Nucleus accumbens (tissue), 56 donors: ENCODE data around the gene SMKR1.
"Not testable (repeated sequence)": the region's sequence is repeated elsewhere in the genome, so short reads cannot be mapped to it uniquely, and the experiment has no call there.

Experiments used
- DNase-seq, 56 donors: peaks; one replicate each; lab custom pipeline; 2025; lab: John Stamatoyannopoulos, UW

Gene SMKR1

DNA sequence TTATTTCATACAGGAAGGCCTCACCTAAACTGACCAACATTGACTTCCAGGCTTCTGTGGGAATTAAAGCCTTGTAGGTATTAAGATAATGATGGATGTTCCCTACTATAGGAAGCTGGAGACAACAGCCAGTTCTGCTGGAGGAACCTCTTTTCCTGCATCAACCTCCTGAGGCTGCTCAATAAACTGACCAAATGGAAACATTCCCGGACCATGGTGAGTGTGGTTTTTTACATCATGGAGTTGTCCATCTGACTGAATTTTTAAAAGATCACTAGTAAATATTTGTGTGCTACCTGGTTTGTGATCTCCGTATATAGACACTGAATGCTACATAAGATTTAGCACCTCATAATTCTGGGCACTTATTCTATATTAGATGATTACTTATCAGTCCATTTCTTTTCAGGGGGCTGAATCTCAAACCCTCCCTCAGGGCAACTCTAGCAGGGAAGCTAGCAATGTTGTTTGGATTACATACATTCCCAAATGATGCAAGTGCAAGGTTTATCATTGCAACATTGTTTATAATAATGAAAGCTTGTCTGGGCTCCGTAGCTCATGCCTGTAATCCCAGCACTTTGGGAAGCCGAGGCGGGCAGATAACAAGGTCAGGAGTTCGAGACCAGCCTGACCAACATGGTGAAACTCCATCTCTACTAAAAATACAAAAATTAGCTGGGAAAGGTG lies 21.5 kb upstream of the SMKR1 start:
- DNase-seq, result no peak

- DNase-seq, result not testable (repeated sequence)
Measured at GRCh38 chr7:129481376-129481775, 21.0 kb upstream of the SMKR1 start.

DNA sequence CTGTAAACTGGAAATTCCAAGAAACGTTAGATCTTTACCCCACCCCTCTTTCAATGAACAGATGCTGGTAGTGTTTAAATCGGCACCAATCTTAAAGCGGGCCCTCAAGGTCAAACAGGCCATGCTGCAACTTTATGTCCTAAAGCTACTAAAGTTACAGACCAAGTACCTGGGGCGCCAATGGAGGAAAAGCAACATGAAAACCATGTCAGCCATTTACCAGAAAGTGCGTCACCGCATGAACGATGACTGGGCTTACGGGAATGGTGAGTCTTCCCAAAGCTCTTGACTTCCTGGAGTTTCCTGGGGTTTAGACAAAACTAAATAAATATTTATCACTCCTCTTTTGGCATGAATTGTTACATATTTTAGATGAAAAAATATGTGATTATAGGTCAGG lies 19.6 kb upstream of the SMKR1 start:
- DNase-seq, result no peak

GRCh38 chr7:129489491-129489890 lies 12.8 kb upstream of the SMKR1 start:
- no peak for DNase-seq

GRCh38 chr7:129492391-129492790 lies 9.9 kb upstream of the SMKR1 start:
- DNase-seq, result no peak

DNA sequence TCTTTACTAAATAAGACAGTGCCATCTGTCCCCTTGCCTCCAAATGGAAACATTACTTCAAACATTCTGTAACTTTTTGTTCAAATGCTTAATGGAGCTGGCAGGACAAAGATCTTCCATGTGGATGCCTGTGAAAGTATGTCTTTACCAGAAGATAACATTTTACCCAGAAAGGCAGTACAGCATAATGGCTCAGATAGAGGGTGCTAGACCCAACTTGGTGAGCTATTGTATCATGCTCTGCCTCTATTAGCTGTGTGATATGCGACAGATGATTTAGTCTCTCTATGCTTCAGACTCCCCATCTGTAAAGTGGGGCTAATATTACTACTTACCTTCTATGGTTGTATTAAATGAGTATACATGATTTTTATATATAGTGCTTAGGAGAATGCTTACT lies 8.8 kb upstream of the SMKR1 start:
- DNase-seq, result no peak

- DNase-seq, result no peak
Measured at GRCh38 chr7:129494041-129494440, 8.3 kb upstream of the SMKR1 start.

- no peak for DNase-seq
Measured at GRCh38 chr7:129495987-129496386, 6.3 kb upstream of the SMKR1 start.

DNA sequence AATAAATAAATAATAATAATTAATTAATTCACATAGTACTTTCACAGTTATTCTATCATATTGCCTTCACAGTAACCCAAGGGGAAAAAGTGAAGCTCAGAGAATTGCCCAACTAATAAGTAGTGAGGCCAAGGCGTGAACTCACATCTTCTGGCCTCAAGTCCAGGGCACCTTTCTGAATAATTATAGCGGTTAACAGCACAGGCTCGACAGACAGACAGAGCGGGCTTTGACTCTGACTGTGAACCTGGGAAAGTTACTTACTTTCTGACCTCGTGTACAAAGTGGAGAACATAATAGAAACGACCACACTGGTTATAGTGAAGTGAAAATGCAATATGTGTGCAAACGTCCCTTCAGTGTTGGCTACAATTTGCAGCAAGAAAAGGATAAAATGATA lies 5.7 kb upstream of the SMKR1 start:
- no peak for DNase-seq

GRCh38 chr7:129497156-129497555 lies 5.2 kb upstream of the SMKR1 start:
- no peak for DNase-seq

DNA sequence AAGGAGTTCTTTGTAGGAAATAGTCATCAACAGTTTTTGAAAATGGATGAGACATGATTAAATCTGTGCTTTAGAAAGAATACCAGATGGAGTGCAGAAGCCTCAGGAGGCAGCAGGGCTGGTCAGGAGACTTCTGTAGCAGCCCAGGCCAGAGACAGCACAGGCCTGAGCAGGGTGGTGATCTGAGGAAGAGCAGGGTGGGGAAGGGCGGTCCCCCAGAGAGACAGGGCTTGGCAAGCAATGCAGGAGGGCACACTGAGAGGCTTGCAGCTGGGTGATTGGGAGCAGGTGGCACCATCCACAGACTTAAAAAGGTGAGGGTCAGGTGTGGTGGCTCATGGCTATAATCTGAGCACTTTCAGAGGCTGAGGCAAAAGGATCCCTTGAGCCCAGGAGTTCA lies 4.3 kb upstream of the SMKR1 start:
- no peak for DNase-seq

GRCh38 chr7:129499999-129500398 lies 2.3 kb upstream of the SMKR1 start:
- no peak for DNase-seq

DNA sequence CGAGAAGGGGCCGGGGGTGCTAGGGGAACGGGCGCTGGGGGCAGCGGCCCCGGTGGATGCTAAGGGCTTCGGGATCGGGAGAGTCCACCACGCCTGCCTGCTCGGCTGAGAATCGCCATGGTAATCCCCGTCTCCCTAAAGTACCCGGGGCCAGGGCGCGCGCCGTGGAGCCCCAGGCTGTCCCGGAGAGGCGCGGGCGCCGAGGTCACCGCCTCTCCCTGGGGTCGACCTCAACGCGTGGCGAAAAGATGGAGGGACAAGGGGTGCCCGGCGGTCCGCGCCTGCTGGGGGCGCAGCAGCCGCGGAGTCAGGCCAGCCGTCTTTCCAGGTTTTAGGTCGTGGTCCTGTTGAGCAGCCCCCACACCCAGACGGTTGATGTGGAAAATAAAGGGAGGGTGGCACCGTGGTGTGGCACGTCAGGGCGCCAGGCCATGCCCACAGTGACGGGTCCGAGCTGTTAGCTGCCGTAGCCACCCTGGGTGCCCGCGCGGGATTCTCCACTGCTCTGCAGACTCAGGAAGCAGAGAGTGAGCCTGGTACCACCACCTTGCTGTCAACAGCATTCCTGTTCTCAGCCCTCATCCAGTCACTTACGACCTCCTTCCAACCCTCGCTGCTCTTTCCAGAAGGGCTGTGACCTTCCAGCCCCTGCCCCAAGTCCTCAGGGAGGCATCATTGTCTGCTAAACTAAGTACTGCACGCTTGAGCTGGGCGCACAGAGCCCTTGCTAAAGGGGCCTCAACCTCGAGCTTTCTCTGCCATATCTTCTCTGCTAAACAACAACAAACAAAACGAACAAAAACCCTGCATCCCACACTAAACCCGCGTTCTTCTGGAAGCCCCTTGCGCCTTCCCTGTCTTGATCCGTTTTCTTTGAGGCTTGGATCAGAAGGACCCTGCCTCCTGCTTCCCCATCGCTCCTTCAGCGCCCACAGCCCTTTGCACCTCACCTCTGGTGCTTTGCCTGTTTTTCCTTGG lies 666 bp downstream of the SMKR1 start:
- DNase-seq, result peak in 9 of 56 donors; percentile 3 to 45 (median 19)

GRCh38 chr7:129503725-129504124 lies 1.4 kb downstream of the SMKR1 start:
- DNase-seq, result no peak

DNA sequence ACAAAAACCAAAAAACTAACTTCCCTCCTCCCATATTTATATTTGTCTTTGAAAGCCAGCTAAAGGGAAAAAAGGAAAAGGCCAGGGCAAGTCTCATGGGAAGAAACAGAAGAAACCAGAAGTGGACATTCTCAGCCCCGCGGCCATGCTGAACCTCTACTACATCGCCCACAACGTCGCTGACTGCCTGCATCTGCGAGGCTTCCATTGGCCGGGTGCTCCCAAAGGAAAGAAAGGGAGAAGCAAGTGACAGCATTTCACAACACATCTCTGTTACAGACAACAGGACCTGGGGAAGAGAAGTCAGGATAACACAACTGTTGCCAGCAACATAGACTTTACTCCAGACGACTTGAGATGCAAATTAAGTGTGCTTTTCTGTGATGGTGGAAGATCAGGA lies 9.9 kb downstream of the SMKR1 start:
- no peak for DNase-seq

DNA sequence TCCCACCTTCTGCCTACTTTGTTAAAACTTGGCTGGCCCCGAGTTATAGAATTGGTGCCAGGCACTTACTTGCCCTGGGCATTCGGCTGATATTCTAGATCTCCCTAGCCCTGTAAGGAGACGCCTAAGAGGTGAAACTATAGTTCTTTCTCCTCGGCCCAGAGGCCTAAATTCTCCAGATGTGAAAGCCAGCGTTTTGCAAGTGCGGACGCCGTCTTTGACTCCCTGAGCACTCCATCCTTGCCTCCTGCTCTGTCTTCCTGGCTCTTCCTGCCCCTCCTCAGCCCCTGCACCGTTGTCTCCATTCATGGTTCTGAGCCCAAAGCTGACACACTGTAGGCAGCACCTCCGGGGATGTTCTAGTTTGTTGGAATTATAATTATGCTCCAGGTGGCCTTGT lies 11.2 kb downstream of the SMKR1 start:
- no peak for DNase-seq

- DNase-seq, result no peak
Measured at GRCh38 chr7:129514683-129515082, 12.4 kb downstream of the SMKR1 start.

- no peak for DNase-seq
Measured at GRCh38 chr7:129515381-129515780, 13.1 kb downstream of the SMKR1 start.

DNA sequence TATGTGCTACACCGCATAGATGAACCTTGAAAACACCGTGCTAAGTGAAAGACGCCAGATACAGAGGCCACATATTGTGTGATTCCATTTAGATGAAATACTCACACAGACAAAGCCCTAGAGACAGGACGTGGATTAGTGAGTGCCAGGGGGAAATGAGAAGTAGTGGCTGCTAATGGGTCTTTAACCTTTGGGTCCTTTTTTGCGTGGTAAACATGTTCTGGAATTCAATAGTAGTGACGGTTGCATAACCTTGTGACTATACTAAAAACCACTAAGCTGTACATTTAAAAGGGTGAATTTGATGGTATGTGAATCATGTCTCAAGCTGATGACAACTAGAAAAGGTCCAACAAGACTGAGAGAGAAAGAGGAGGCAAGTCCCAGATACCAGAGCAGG lies 15.6 kb downstream of the SMKR1 start:
- no peak for DNase-seq

DNA sequence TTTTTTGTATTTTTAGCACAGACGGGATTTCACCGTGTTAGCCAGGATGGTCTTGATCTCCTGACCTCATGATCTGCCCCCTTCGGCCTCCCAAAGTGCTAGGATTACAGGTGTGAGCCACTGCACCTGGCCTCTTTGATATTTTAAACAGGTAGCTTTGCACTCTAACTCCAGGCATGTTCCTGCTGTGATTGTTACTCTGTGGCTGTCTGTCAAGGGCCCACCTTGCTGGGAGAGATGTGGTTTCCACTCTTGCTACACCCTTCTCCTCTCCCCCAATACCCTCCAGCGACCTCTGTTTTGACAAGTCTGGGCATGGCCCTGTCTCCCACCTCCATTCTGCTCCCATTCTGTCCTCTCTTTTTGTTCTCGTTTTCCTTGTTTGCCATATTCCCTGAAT lies 17.1 kb downstream of the SMKR1 start:
- DNase-seq, result no peak

- no peak for DNase-seq
Measured at GRCh38 chr7:129522088-129522970, 20.0 kb downstream of the SMKR1 start.
